ENCODE measurements around the gene ZFYVE9. TPM values are rescaled to one million over a fixed set of nuclear protein-coding genes. Genes with fewer than 3 reads are reported as not detected.

The ZFYVE9 gene
- total and polyA plus RNA-seq, 2 of the 13 experiments (the other 11 are each of a cell fraction or from before 2014, with no cell fraction given), result 9.2 to 19.8 TPM

- TF ChIP-seq HNF1A (IDR thresholded peaks at IDR 0.05; ENCODE audit: low read depth) (no peak), HNF1A (CRISPR knock-in tag; IDR thresholded peaks at IDR 0.05; ENCODE audit: borderline replicate concordance) (0 out of 2 replicates have a peak, but pooled peaks have one; percentile 22), THAP7 (CRISPR knock-in tag; IDR thresholded peaks at IDR 0.05) (no peak), KDM1A (CRISPR knock-in tag; IDR thresholded peaks at IDR 0.05) (0 out of 2 replicates have a peak, but pooled peaks have one; percentile 54), HHEX (CRISPR knock-in tag; IDR thresholded peaks at IDR 0.05) (peak; percentile 84), NONO (IDR thresholded peaks at IDR 0.05) (no peak), NONO (CRISPR knock-in tag; conservative IDR thresholded peaks at IDR 0.05) (no peak), ZFY (CRISPR knock-in tag; IDR thresholded peaks at IDR 0.05) (no peak), NFRKB (IDR thresholded peaks at IDR 0.05) (no peak), KLF12 (CRISPR knock-in tag; IDR thresholded peaks at IDR 0.05; ENCODE audit: borderline replicate concordance) (no peak), MNT (IDR thresholded peaks at IDR 0.05) (0 out of 2 replicates have a peak, but pooled peaks have one; percentile 21), ATF1 (CRISPR knock-in tag; IDR thresholded peaks at IDR 0.05) (no peak), RBFOX2 (IDR thresholded peaks at IDR 0.05; ENCODE audit: low read depth, low read length) (no peak), ZBTB38 (CRISPR knock-in tag; IDR thresholded peaks at IDR 0.05) (no peak), SATB2 (CRISPR knock-in tag; IDR thresholded peaks at IDR 0.05) (no peak), YEATS4 (CRISPR knock-in tag; IDR thresholded peaks at IDR 0.05; ENCODE audit: borderline replicate concordance) (no peak), HDAC1 (CRISPR knock-in tag; IDR thresholded peaks at IDR 0.05) (peak; percentile 78), FOXK2 (IDR thresholded peaks at IDR 0.05) (peak; percentile 35; the same call in 1 of the 2 replicates), ZNF275 (CRISPR knock-in tag; IDR thresholded peaks at IDR 0.05; ENCODE audit: borderline replicate concordance) (no peak), HOMEZ (CRISPR knock-in tag; IDR thresholded peaks at IDR 0.05; ENCODE audit: low read depth) (0 out of 2 replicates have a peak, but pooled peaks have one; percentile 26), BCL3 (CRISPR knock-in tag; IDR thresholded peaks at IDR 0.05) (no peak)
Measured at GRCh38 chr1:52098139-52098871, 43.6 kb upstream of the ZFYVE9 start (continued).

Measured in HepG2 (cell line).